Liver (tissue), 9 donors: ENCODE results near the gene TTC1. TPM values are rescaled to one million over a fixed set of nuclear protein-coding genes. Genes with fewer than 3 reads are reported as not detected.
"Not testable (repeated sequence)": the region's sequence is repeated elsewhere in the genome, so short reads cannot be mapped to it uniquely, and the experiment has no call there.

Experiments used
- DNase-seq: peaks from one replicate; pipeline ENCODE4 v3.0.0-alpha.2; 2017; ENCODE audit warnings: low spot score
- H3K27ac ChIP-seq, 2 donors: one replicate each; pipeline ENCODE4 v1.7.0; 2013; ENCODE audit warnings: inconsistent platforms in 2 of 2, low read length in 2 of 2, control low read depth in 1 of 2, low read depth in 1 of 2, mild to moderate bottlenecking in 1 of 2
- H3K27me3 ChIP-seq, 4 donors: one replicate each; pipeline versions ENCODE4 v1.6.1 to v1.7.0; 2013; ENCODE audit warnings: low read length in 3 of 4, inconsistent platforms in 1 of 4, mild to moderate bottlenecking in 1 of 4, moderate library complexity in 1 of 4; ENCODE audit not compliant: control insufficient read depth in 4 of 4, insufficient read depth in 4 of 4
- H3K36me3 ChIP-seq, 4 donors: one replicate each; pipeline versions ENCODE4 v1.6.1 to v1.7.0; 2013; ENCODE audit warnings: low read length in 3 of 4, mild to moderate bottlenecking in 3 of 4, low read depth in 1 of 4, moderate library complexity in 1 of 4; ENCODE audit not compliant: control insufficient read depth in 4 of 4, insufficient read depth in 3 of 4
- H3K4me1 ChIP-seq, 4 donors: one replicate each; pipeline versions ENCODE4 v1.6.1 to v1.7.0; 2013; ENCODE audit warnings: low read length in 3 of 4, mild to moderate bottlenecking in 3 of 4, moderate library complexity in 1 of 4; ENCODE audit not compliant: control insufficient read depth in 4 of 4, insufficient read depth in 4 of 4
- H3K4me3 ChIP-seq, 3 donors: one replicate each; pipeline versions ENCODE4 v1.6.1 to v1.7.0; 2013; ENCODE audit warnings: low read length in 3 of 3, control low read depth in 1 of 3, low read depth in 1 of 3, mild to moderate bottlenecking in 1 of 3
- H3K9ac ChIP-seq, 2 donors: one replicate each; pipeline ENCODE4 v1.7.0; 2013; ENCODE audit warnings: low read length in 2 of 2, mild to moderate bottlenecking in 2 of 2, moderate library complexity in 2 of 2, control low read depth in 1 of 2, low read depth in 1 of 2
- H3K9me3 ChIP-seq, 4 donors: one replicate each; pipeline versions ENCODE4 v1.6.1 to v1.7.0; 2013; ENCODE audit warnings: low read length in 3 of 4; ENCODE audit not compliant: control insufficient read depth in 4 of 4
- ATF3 ChIP-seq: IDR thresholded peaks from 2 replicates; pipeline ENCODE4 v1.6.1; 2016; ENCODE audit warnings: antibody characterized with exemption
- CTCF ChIP-seq: fragments of 150-350 bp; IDR thresholded peaks from 2 replicates; pipeline ENCODE4 v1.5.1; 2017; ENCODE audit warnings: improper control_type of control experiment, low read depth, low read length; ENCODE audit not compliant: missing input control
- EGR1 ChIP-seq, 2 donors: IDR thresholded peaks; 2 replicates each; pipeline ENCODE4 v1.6.1; 2016 to 2018; ENCODE audit warnings: antibody characterized with exemption in 2 of 2, low read depth in 2 of 2
- FOXA1 ChIP-seq: IDR thresholded peaks from 2 replicates; pipeline ENCODE4 v1.6.1; 2016; ENCODE audit warnings: antibody characterized with exemption
- FOXA2 ChIP-seq: IDR thresholded peaks from 2 replicates; pipeline ENCODE4 v1.6.1; 2016; ENCODE audit warnings: antibody characterized with exemption
- GABPA ChIP-seq, 2 donors: IDR thresholded peaks in 1 of 2; conservative IDR thresholded peaks in 1 of 2; 2 replicates each; pipeline ENCODE4 v1.6.1; 2016; ENCODE audit warnings: antibody characterized with exemption in 2 of 2, mild to moderate bottlenecking in 1 of 2, moderate library complexity in 1 of 2
- HNF4G ChIP-seq: IDR thresholded peaks from 2 replicates; pipeline ENCODE4 v1.6.1; 2016; ENCODE audit warnings: antibody characterized with exemption
- JUND ChIP-seq, 2 donors: IDR thresholded peaks; 2 replicates each; pipeline ENCODE4 v1.6.1; 2016; ENCODE audit warnings: antibody characterized with exemption in 2 of 2
- NR2F2 ChIP-seq: IDR thresholded peaks from 2 replicates; pipeline ENCODE4 v1.6.1; 2016; ENCODE audit warnings: antibody characterized with exemption
- SP1 ChIP-seq: IDR thresholded peaks from 2 replicates; pipeline ENCODE4 v1.6.1; 2018; ENCODE audit warnings: antibody characterized with exemption, mild to moderate bottlenecking
- YY1 ChIP-seq: IDR thresholded peaks from 2 replicates; pipeline ENCODE4 v1.6.1; 2016; ENCODE audit warnings: antibody characterized with exemption, mild to moderate bottlenecking
- ZBTB33 ChIP-seq: IDR thresholded peaks from 2 replicates; pipeline ENCODE4 v1.6.1; 2016; ENCODE audit warnings: antibody characterized with exemption
- WGBS: extraction: QIAGEN DNeasy Blood & Tissue Kit; methylation state at CpG from one replicate; pipeline ENCODE4 v1.1.7; 2013; 5-methylcytosine and 5-hydroxymethylcytosine counted together
- polyA plus RNA-seq, 2 donors: library from polyadenylated mRNA; stranded (reverse) in 1 of 2; unstranded in 1 of 2; fragments of 200-250 nt in 1 of 2; fragments of >200 nt in 1 of 2; fragmentation: Nextera tagmentation in 1 of 2; extraction: Ambion mirVana in 1 of 2; gene quantifications; one replicate each; pipeline versions ENCODE4 v1.2.1 to v1.2.3, GENCODE V29; 2013 to 2015
- total RNA-seq, 2 donors: library from RNA; depleted of rRNA; stranded (reverse); fragments of >200 nt; gene quantifications; one replicate each; pipeline ENCODE4 v1.2.3, GENCODE V29; 2014
- donor health status: healthy.
- donor health status: healthy.
- donor health status: healthy.
- donor health status: healthy.
- donor health status: healthy.

Gene TTC1
- total and polyA plus RNA-seq, 4 donors, result 18.0 to 35.5 (median 22.2) TPM

- Histone ChIP-seq H3K27me3 (no peaks in the 10 kb centered on the region), H3K4me3 (peak overlapping the region; percentile 75 to 99 (median 99)), H3K36me3 (peaks cover 0 to 11% (median 6%) of the 10 kb centered on the region in 4 donors), H3K9ac (peak overlapping the region; percentile 63 to 96), H3K4me1 (peaks cover 2 to 21% (median 15%) of the 10 kb centered on the region in 4 donors), H3K9me3 (no peaks in the 10 kb centered on the region), H3K27ac (peak overlapping the region; percentile 72 to 89)
- WGBS, result 5% methylated on average over 11 of the region's 11 CpGs
- TF ChIP-seq SP1, result no peak
- no peak for TF ChIP-seq FOXA2
- TF ChIP-seq ZBTB33, result no peak
- peak; percentile 36 for DNase-seq
Measured at GRCh38 chr5:160009591-160009989, 651 bp downstream of the TTC1 start.

- no peak overlapping the region for H3K9ac ChIP-seq
- peaks cover 0 to 16% (median 7%) of the 10 kb centered on the region in 4 donors for H3K36me3 ChIP-seq
- no peak overlapping the region for H3K27ac ChIP-seq
- H3K4me1 ChIP-seq, result peaks cover 2 to 21% (median 15%) of the 10 kb centered on the region in 4 donors
- no peaks in the 10 kb centered on the region for H3K9me3 ChIP-seq
- no peak overlapping the region for H3K4me3 ChIP-seq
- DNase-seq, result no peak
- no peak for TF ChIP-seq GABPA (IDR thresholded peaks at IDR 0.05 in 1 of 2, conservative IDR thresholded peaks at IDR 0.05 in 1 of 2)
- TF ChIP-seq EGR1 (IDR thresholded peaks at IDR 0.05; ENCODE audit: low read depth in 2 of 2), result no peak
- TF ChIP-seq ATF3, result no peak
- no peak for TF ChIP-seq HNF4G
- no peak for TF ChIP-seq JUND (IDR thresholded peaks at IDR 0.05)
- TF ChIP-seq NR2F2, result no peak
- no peak for TF ChIP-seq FOXA1
- H3K27me3 ChIP-seq, result no peaks in the 10 kb centered on the region
Measured at GRCh38 chr5:160011471-160011870, 2.5 kb downstream of the TTC1 start.

GRCh38 chr5:160014197-160014596, 5.3 kb downstream of the TTC1 start:
- Histone ChIP-seq H3K4me1 (peaks cover 2 to 21% (median 15%) of the 10 kb centered on the region in 4 donors), H3K36me3 (peaks cover 0 to 18% (median 10%) of the 10 kb centered on the region in 4 donors)
- H3K9me3 ChIP-seq, H3K27me3 ChIP-seq, H3K4me3 ChIP-seq, H3K27ac ChIP-seq, H3K9ac ChIP-seq, DNase-seq: not testable (repeated sequence)
- 95% methylated on average over 6 of the region's 6 CpGs for WGBS

- no peaks in the 10 kb centered on the region for H3K27me3 ChIP-seq
- no peak overlapping the region for H3K9ac ChIP-seq
- 93% methylated on average over 2 of the region's 2 CpGs for WGBS
- TF ChIP-seq NR2F2 (no peak), CTCF (no peak), YY1 (no peak), SP1 (no peak)
- no peaks in the 10 kb centered on the region for H3K9me3 ChIP-seq
- H3K4me3 ChIP-seq, result no peak overlapping the region
- H3K4me1 ChIP-seq, result peaks cover 0 to 7% (median 3%) of the 10 kb centered on the region in 4 donors
- H3K36me3 ChIP-seq, result peaks cover 0 to 13% (median 4%) of the 10 kb centered on the region in 4 donors
- DNase-seq, result no peak
- H3K27ac ChIP-seq, result no peak overlapping the region
Measured at GRCh38 chr5:160018945-160019625, 10.1 kb downstream of the TTC1 start.
